ENCODE data around the gene OR51M1.
"Not testable (repeated sequence)": the region's sequence is repeated elsewhere in the genome, so short reads cannot be mapped to it uniquely, and the experiment has no call there.

The OR51M1 gene

GRCh38 chr11:5383576-5383975 lies at the start of gene OR51M1:
TSS of gene OR51M1 (plus strand) at chr11:5383812. CDS start at chr11:5389399, 5,587 bp downstream.
- in situ Hi-C loops (cut with HindIII; ENCODE audit: low pct_unique_long_range_greater_than_20kb, low sequenced_read_pairs), result no loop called here
- no peak for TF ChIP-seq JUND (IDR thresholded peaks at IDR 0.05; ENCODE audit: low read depth)
- no peak for DNase-seq (ENCODE audit: low read depth in 1 of 2, low spot score in 1 of 2)

- in situ Hi-C loops (cut with HindIII; ENCODE audit: low pct_unique_long_range_greater_than_20kb, low sequenced_read_pairs), result no loop called here
Observed at GRCh38 chr11:5335170-5335569, 48.4 kb upstream of the OR51M1 start.

GRCh38 chr11:5336331-5336730 lies 47.3 kb upstream of the OR51M1 start:
- DNase-seq (ENCODE audit: low read depth in 1 of 2, low spot score in 1 of 2), result no peak
- no peak for TF ChIP-seq JUND (IDR thresholded peaks at IDR 0.05; ENCODE audit: low read depth)
- in situ Hi-C loops (cut with HindIII; ENCODE audit: low pct_unique_long_range_greater_than_20kb, low sequenced_read_pairs), result no loop called here

More at GRCh38 chr11:5335170-5335569, 48.4 kb upstream of the OR51M1 start:
- no peak for TF ChIP-seq JUND (IDR thresholded peaks at IDR 0.05; ENCODE audit: low read depth)
- DNase-seq (ENCODE audit: low read depth in 1 of 2, low spot score in 1 of 2), result no peak

GRCh38 chr11:5337253-5337652 lies 46.4 kb upstream of the OR51M1 start:
- DNase-seq (ENCODE audit: low read depth in 1 of 2, low spot score in 1 of 2); in situ Hi-C loops (cut with HindIII; ENCODE audit: low pct_unique_long_range_greater_than_20kb, low sequenced_read_pairs): not testable (repeated sequence)

- no peak for TF ChIP-seq JUND (IDR thresholded peaks at IDR 0.05; ENCODE audit: low read depth)
- no peak for DNase-seq (ENCODE audit: low read depth in 1 of 2, low spot score in 1 of 2)
- in situ Hi-C loops (cut with HindIII; ENCODE audit: low pct_unique_long_range_greater_than_20kb, low sequenced_read_pairs), result no loop called here
Observed at GRCh38 chr11:5339771-5340322, 43.8 kb upstream of the OR51M1 start.

GRCh38 chr11:5343474-5344335 lies 39.9 kb upstream of the OR51M1 start, which contains the start of gene OR51B5:
TSS of gene OR51B5 (minus strand) at chr11:5343524. CDS start at chr11:5343524, 0 bp downstream.
- in situ Hi-C loops (cut with HindIII; ENCODE audit: low pct_unique_long_range_greater_than_20kb, low sequenced_read_pairs), result no loop called here
- TF ChIP-seq JUND (IDR thresholded peaks at IDR 0.05; ENCODE audit: low read depth), result no peak

GRCh38 chr11:5345831-5346230 lies 37.8 kb upstream of the OR51M1 start:
- no peak for DNase-seq (ENCODE audit: low read depth in 1 of 2, low spot score in 1 of 2)
- TF ChIP-seq JUND (IDR thresholded peaks at IDR 0.05; ENCODE audit: low read depth), result no peak
- in situ Hi-C loops (cut with HindIII; ENCODE audit: low pct_unique_long_range_greater_than_20kb, low sequenced_read_pairs), result no loop called here

More at GRCh38 chr11:5343474-5344335, 39.9 kb upstream of the OR51M1 start, which contains the start of gene OR51B5:
- DNase-seq (ENCODE audit: low read depth in 1 of 2, low spot score in 1 of 2), result no peak

- no peak for TF ChIP-seq JUND (IDR thresholded peaks at IDR 0.05; ENCODE audit: low read depth)
- in situ Hi-C loops (cut with HindIII; ENCODE audit: low pct_unique_long_range_greater_than_20kb, low sequenced_read_pairs), result no loop called here
- DNase-seq (ENCODE audit: low read depth in 1 of 2, low spot score in 1 of 2), result no peak
Observed at GRCh38 chr11:5348551-5349194, 34.9 kb upstream of the OR51M1 start.

- DNase-seq (ENCODE audit: low read depth in 1 of 2, low spot score in 1 of 2), result no peak
- in situ Hi-C loops (cut with HindIII; ENCODE audit: low pct_unique_long_range_greater_than_20kb, low sequenced_read_pairs), result no loop called here
- no peak for TF ChIP-seq JUND (IDR thresholded peaks at IDR 0.05; ENCODE audit: low read depth)
Observed at GRCh38 chr11:5349550-5349949, 34.1 kb upstream of the OR51M1 start.

- no peak for TF ChIP-seq JUND (IDR thresholded peaks at IDR 0.05; ENCODE audit: low read depth)
- in situ Hi-C loops (cut with HindIII; ENCODE audit: low pct_unique_long_range_greater_than_20kb, low sequenced_read_pairs), result no loop called here
- DNase-seq (ENCODE audit: low read depth in 1 of 2, low spot score in 1 of 2), result no peak
Observed at GRCh38 chr11:5351208-5351607, 32.4 kb upstream of the OR51M1 start, which contains the start of gene OR51B6. TSS of gene OR51B6 (plus strand) at chr11:5351508. CDS start at chr11:5351508, 0 bp downstream.

GRCh38 chr11:5356031-5356430 lies 27.6 kb upstream of the OR51M1 start:
- DNase-seq (ENCODE audit: low read depth in 1 of 2, low spot score in 1 of 2); in situ Hi-C loops (cut with HindIII; ENCODE audit: low pct_unique_long_range_greater_than_20kb, low sequenced_read_pairs): not testable (repeated sequence)

GRCh38 chr11:5362017-5362625 lies 21.5 kb upstream of the OR51M1 start:
- no peak for DNase-seq (ENCODE audit: low read depth in 1 of 2, low spot score in 1 of 2)
- in situ Hi-C loops (cut with HindIII; ENCODE audit: low pct_unique_long_range_greater_than_20kb, low sequenced_read_pairs), result no loop called here
- no peak for TF ChIP-seq JUND (IDR thresholded peaks at IDR 0.05; ENCODE audit: low read depth)
